SK-N-SH treated with all-trans-retinoic acid at 6 μM for 48 hours (cell line): ENCODE data around the gene SDHB.

ENCODE experiments used
- CREB5 ChIP-seq: fragments of 250-450 bp; sonication (Bioruptor Pico); IDR thresholded peaks from 2 replicates; pipeline ENCODE4 v1.5.1; 2020; ENCODE audit warnings: low read depth, mild to moderate bottlenecking, moderate library complexity
- CSDC2 ChIP-seq: fragments of 250-450 bp; sonication (Bioruptor Pico); IDR thresholded peaks from 2 replicates; pipeline ENCODE4 v1.5.0; 2020; ENCODE audit warnings: mild to moderate bottlenecking, moderate library complexity
- TF ChIP-seq, protein P1 (sequence below): fragments of 250-450 bp; sonication (Bioruptor Pico); IDR thresholded peaks from 2 replicates; pipeline ENCODE4 v1.8.0; 2020; ENCODE audit warnings: mild to moderate bottlenecking, moderate library complexity, borderline replicate concordance
- TF ChIP-seq, protein P2 (sequence below): fragments of 250-450 bp; sonication (Bioruptor Pico); IDR thresholded peaks from 2 replicates; pipeline ENCODE4 v1.5.0; 2020; ENCODE audit warnings: mild to moderate bottlenecking, moderate library complexity

GRCh38 chr1:16973215-16973614 is 80.6 kb downstream of the SDHB start:
- TF ChIP-seq CSDC2 (no peak), CREB5 (CRISPR knock-in tag) (no peak)
- TF ChIP-seq, protein P1, sequence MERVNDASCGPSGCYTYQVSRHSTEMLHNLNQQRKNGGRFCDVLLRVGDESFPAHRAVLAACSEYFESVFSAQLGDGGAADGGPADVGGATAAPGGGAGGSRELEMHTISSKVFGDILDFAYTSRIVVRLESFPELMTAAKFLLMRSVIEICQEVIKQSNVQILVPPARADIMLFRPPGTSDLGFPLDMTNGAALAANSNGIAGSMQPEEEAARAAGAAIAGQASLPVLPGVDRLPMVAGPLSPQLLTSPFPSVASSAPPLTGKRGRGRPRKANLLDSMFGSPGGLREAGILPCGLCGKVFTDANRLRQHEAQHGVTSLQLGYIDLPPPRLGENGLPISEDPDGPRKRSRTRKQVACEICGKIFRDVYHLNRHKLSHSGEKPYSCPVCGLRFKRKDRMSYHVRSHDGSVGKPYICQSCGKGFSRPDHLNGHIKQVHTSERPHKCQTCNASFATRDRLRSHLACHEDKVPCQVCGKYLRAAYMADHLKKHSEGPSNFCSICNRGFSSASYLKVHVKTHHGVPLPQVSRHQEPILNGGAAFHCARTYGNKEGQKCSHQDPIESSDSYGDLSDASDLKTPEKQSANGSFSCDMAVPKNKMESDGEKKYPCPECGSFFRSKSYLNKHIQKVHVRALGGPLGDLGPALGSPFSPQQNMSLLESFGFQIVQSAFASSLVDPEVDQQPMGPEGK (CRISPR knock-in tag) = no peak
- TF ChIP-seq, protein P2, sequence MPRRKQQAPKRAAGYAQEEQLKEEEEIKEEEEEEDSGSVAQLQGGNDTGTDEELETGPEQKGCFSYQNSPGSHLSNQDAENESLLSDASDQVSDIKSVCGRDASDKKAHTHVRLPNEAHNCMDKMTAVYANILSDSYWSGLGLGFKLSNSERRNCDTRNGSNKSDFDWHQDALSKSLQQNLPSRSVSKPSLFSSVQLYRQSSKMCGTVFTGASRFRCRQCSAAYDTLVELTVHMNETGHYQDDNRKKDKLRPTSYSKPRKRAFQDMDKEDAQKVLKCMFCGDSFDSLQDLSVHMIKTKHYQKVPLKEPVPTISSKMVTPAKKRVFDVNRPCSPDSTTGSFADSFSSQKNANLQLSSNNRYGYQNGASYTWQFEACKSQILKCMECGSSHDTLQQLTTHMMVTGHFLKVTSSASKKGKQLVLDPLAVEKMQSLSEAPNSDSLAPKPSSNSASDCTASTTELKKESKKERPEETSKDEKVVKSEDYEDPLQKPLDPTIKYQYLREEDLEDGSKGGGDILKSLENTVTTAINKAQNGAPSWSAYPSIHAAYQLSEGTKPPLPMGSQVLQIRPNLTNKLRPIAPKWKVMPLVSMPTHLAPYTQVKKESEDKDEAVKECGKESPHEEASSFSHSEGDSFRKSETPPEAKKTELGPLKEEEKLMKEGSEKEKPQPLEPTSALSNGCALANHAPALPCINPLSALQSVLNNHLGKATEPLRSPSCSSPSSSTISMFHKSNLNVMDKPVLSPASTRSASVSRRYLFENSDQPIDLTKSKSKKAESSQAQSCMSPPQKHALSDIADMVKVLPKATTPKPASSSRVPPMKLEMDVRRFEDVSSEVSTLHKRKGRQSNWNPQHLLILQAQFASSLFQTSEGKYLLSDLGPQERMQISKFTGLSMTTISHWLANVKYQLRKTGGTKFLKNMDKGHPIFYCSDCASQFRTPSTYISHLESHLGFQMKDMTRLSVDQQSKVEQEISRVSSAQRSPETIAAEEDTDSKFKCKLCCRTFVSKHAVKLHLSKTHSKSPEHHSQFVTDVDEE (CRISPR knock-in tag) = no peak
